Measurements from ENCODE around the gene ACOT8. TPM values are rescaled to one million over a fixed set of nuclear protein-coding genes. Genes with fewer than 3 reads are reported as not detected.

Gene ACOT8
- total RNA-seq, 2 experiments from 2014 or later = 25.5 to 29.0 TPM

DNA sequence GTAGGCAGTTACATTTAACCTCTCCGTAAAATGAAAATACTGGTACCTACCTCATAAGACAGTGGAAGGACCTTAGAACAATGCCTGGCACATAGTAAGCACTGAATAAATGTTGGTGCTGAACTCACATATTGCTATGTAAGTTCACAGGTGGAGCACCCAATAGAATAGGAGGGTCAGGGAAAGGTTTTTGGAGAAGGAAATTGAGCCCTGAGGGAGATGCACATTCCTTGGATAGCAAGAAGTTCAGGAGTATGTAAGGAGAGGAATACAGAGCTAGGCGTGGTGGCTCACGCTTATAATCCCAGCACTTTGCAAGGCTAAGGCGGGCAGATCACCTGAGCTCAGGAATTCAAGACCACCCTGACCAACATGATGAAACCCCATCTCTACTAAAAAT, 37.7 kb downstream of the ACOT8 start:
- Mint-ChIP-seq H3K27ac (no peak overlapping the region), H3K4me3 (no peak overlapping the region), H3K36me3 (peaks cover 17% of the 10 kb centered on the region), H3K27me3 (peaks cover 23% of the 10 kb centered on the region), H3K4me1 (ENCODE audit: low read depth) (peaks cover 16% of the 10 kb centered on the region), H3K9me3 (no peaks in the 10 kb centered on the region)
- POLR2A ChIA-PET = no interaction called here
- DNase-seq = no peak
- CTCF ChIA-PET = interaction anchor here (0.6 kb wide), 1 partner anchor 51 kb away, joined by 3 read pairs; no protein-coding TSS in a partner anchor
- intact Hi-C loops (cut with micrococcal nuclease) = loop anchor here (10.0 kb wide), 1 partner anchor 545 kb away; no protein-coding TSS in a partner anchor

DNA sequence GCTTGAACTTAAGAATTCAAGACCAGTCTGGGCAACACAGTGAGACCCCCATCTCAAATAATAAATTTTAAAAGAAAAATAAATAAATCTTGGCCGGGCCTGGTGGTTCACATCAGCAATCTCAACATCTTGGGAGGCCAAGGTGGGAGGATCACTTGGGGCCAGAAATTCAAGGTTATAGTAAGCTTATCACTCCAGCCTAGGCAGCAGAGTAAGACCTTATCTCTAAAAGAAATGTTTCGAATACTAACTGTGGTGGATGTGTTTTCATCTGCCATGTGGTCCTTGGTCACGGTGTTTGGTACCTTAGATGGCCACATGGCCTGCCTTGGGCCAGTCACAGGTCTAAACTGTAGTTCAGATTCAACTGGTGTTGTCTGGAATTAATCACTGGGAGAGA, 39.0 kb downstream of the ACOT8 start:
- no peak for DNase-seq
- Mint-ChIP-seq H3K27ac (no peak overlapping the region), H3K4me3 (no peak overlapping the region), H3K4me1 (ENCODE audit: low read depth) (peaks cover 10% of the 10 kb centered on the region), H3K27me3 (peaks cover 12% of the 10 kb centered on the region), H3K36me3 (peaks cover 25% of the 10 kb centered on the region), H3K9me3 (no peaks in the 10 kb centered on the region)
- CTCF ChIA-PET = no interaction called here
- intact Hi-C loops (cut with micrococcal nuclease) = loop anchor here (10.0 kb wide), 1 partner anchor 547 kb away; no protein-coding TSS in a partner anchor
- POLR2A ChIA-PET = no interaction called here

GRCh38 chr20:45817376-45818194, 39.6 kb downstream of the ACOT8 start:
- H3K4me3 Mint-ChIP-seq = no peak overlapping the region
- ChIA-PET CTCF (no interaction called here), POLR2A (interaction anchor here (0.6 to 1.5 kb wide), 4 partner anchors 9 to 141 kb away, joined by 3 read pairs; no protein-coding TSS in a partner anchor)
- H3K27me3 Mint-ChIP-seq = peaks cover 8% of the 10 kb centered on the region
- H3K9me3 Mint-ChIP-seq = no peaks in the 10 kb centered on the region
- H3K4me1 Mint-ChIP-seq (ENCODE audit: low read depth) = peaks cover 7% of the 10 kb centered on the region
- no peak overlapping the region for H3K27ac Mint-ChIP-seq
- DNase-seq = no peak
- intact Hi-C loops (cut with micrococcal nuclease) = loop anchor here (10.0 kb wide), 1 partner anchor 547 kb away; no protein-coding TSS in a partner anchor
- H3K36me3 Mint-ChIP-seq = peaks cover 31% of the 10 kb centered on the region

GRCh38 chr20:45816951-45817350, 40.2 kb downstream of the ACOT8 start:
- Mint-ChIP-seq H3K9me3 (no peaks in the 10 kb centered on the region), H3K4me3 (no peak overlapping the region), H3K36me3 (peaks cover 33% of the 10 kb centered on the region), H3K27ac (no peak overlapping the region), H3K4me1 (ENCODE audit: low read depth) (peaks cover 9% of the 10 kb centered on the region), H3K27me3 (peaks cover 1% of the 10 kb centered on the region)
- ChIA-PET CTCF (no interaction called here), POLR2A (interaction anchor here (0.6 to 1.5 kb wide), 5 partner anchors 8 to 151 kb away, joined by 3 read pairs; no protein-coding TSS in a partner anchor)
- intact Hi-C loops (cut with micrococcal nuclease) = loop anchor here (10.0 kb wide), 1 partner anchor 548 kb away; no protein-coding TSS in a partner anchor
- no peak for DNase-seq

DNA sequence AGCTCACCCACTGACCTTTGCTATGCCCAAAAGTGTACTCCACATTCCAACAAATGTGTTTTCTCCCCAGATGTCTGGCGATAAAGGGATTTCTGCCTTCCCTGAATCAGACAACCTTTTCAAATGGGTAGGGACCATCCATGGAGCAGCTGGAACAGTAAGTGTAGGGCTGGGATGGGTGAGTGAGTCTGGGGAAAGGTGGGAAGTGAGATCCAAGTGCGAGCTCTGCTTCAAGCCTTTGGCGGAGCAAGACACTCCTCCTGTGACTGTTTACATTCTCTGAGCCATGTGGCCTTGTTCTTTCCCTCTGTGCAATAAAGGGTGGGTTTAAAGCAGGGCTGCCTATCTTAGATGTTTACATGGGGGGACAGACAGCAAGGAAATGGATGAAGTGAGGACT, 42.9 kb downstream of the ACOT8 start:
- Mint-ChIP-seq H3K4me1 (ENCODE audit: low read depth) (peaks cover 13% of the 10 kb centered on the region), H3K4me3 (no peak overlapping the region), H3K36me3 (peaks cover 39% of the 10 kb centered on the region), H3K27me3 (no peaks in the 10 kb centered on the region), H3K27ac (no peak overlapping the region), H3K9me3 (no peaks in the 10 kb centered on the region)
- intact Hi-C loops (cut with micrococcal nuclease) = loop anchor here (5.0 to 10.0 kb wide), 2 partner anchors 158 to 550 kb away; partner anchors contain the start of gene ZNF335
- ChIA-PET CTCF (interaction anchor here (1.6 kb wide), 1 partner anchor 120 kb away, joined by 3 read pairs; the partner anchor contains the start of gene PCIF1), POLR2A (interaction anchor here (0.6 to 2.0 kb wide), 4 partner anchors 10 to 156 kb away, joined by 3 to 12 read pairs (median 5); partner anchors contain the start of gene PCIF1)
- no peak for DNase-seq

GRCh38 chr20:45813489-45813888, 43.7 kb downstream of the ACOT8 start:
- Mint-ChIP-seq H3K4me1 (ENCODE audit: low read depth) (peaks cover 13% of the 10 kb centered on the region), H3K36me3 (peaks cover 41% of the 10 kb centered on the region), H3K9me3 (no peaks in the 10 kb centered on the region), H3K4me3 (peak overlapping the region; percentile 91), H3K27me3 (no peaks in the 10 kb centered on the region), H3K27ac (peak overlapping the region; percentile 68)
- no peak for DNase-seq
- POLR2A ChIA-PET = interaction anchor here (0.8 to 2.0 kb wide), 5 partner anchors 10 to 157 kb away, joined by 4 to 12 read pairs (median 6); partner anchors contain the start of gene PCIF1
- intact Hi-C loops (cut with micrococcal nuclease) = loop anchor here (2.0 to 10.0 kb wide), 3 partner anchors 21 to 551 kb away; partner anchors contain the start of gene ZNF335
- CTCF ChIA-PET = interaction anchor here (1.0 to 1.6 kb wide), 6 partner anchors 8 to 174 kb away, joined by 3 to 6 read pairs (median 3); partner anchors contain the start of gene PCIF1

DNA sequence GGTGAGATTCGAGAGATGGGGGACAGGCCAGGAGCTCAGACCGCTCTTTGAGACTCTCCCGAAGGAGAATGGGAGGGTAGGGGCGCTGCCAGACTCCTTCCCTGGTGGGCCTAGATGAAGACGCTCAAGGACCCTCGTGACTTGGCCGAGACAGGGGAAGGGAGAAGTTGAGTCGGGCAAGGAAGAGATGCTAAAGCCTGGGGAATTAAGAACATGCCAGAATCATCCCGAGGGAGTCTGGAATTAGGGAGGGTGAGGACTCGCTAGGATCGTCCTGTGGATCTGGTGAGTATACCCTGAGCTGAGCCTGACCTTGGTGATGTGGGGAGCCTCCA, 44.2 kb downstream of the ACOT8 start:
- no peaks in the 10 kb centered on the region for H3K9me3 Mint-ChIP-seq
- no peaks in the 10 kb centered on the region for H3K27me3 Mint-ChIP-seq
- H3K27ac Mint-ChIP-seq = peak overlapping the region; percentile 68
- peak overlapping the region; percentile 91 for H3K4me3 Mint-ChIP-seq
- H3K36me3 Mint-ChIP-seq = peaks cover 41% of the 10 kb centered on the region
- POLR2A ChIA-PET = interaction anchor here (0.8 to 2.0 kb wide), 8 partner anchors 11 to 158 kb away, joined by 3 to 12 read pairs (median 4); partner anchors contain the start of genes DNTTIP1, PCIF1 and WFDC3
- no peak for DNase-seq
- intact Hi-C loops (cut with micrococcal nuclease) = loop anchor here (2.0 to 10.0 kb wide), 3 partner anchors 20 to 552 kb away; partner anchors contain the start of gene ZNF335
- H3K4me1 Mint-ChIP-seq (ENCODE audit: low read depth) = peaks cover 13% of the 10 kb centered on the region
- CTCF ChIA-PET = interaction anchor here (0.8 to 1.6 kb wide), 7 partner anchors 9 to 174 kb away, joined by 3 to 6 read pairs (median 3); partner anchors contain the start of gene PCIF1

DNA sequence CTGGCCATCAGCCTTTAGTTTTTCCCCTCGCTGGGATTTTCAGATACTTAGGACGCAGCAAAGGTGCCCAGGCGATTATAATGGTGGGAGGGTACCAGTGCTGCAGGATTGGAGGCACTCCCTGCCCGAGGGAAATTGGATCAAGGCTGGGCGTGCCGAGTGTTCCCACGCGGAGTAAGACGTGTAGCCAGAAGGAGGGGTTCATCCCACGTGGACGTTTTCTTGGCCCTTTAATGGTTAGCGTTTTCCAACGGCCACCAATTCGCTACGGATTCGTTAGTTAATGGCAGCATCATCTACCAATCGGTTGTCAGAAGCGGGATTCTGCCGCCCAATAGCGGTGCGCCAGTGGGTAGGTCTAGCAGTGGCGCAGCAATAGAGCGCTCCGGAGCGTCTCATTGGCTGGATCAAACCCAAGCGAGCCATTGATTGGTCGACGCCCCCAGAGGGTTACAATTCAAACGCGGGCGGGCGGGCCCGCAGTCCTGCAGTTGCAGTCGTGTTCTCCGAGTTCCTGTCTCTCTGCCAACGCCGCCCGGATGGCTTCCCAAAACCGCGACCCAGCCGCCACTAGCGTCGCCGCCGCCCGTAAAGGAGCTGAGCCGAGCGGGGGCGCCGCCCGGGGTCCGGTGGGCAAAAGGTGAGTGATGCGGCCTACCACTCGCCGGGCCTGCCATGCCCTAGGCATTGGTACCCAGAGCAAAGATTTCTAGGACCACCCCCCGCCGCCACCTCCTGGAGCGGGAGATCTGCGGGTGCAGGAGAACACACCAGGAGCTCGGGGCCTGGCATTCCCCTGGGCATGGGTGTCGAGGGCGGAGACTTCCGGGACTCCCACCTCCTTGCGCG, 44.8 kb downstream of the ACOT8 start, which contains the start of gene UBE2C:
Gene UBE2C, plus strand, starts transcription at position 488 of the 849 bp plus-strand sequence. Its CDS starts 52 bp downstream, at position 540.
- ChIA-PET CTCF (interaction anchor here (0.8 to 1.6 kb wide), 6 partner anchors 9 to 175 kb away, joined by 3 to 6 read pairs (median 4); no protein-coding TSS in a partner anchor), POLR2A (interaction anchor here (0.8 to 2.0 kb wide), 7 partner anchors 12 to 158 kb away, joined by 3 to 12 read pairs (median 4); partner anchors contain the start of genes DNTTIP1, PCIF1 and WFDC3)
- peak; percentile 98 for DNase-seq
- Mint-ChIP-seq H3K9me3 (no peaks in the 10 kb centered on the region), H3K27ac (peak within 1 kb of the TSS; percentile 68), H3K4me1 (ENCODE audit: low read depth) (peaks cover 13% of the 10 kb centered on the region), H3K4me3 (peak within 1 kb of the TSS; percentile 91), H3K36me3 (peaks cover 41% of the 10 kb centered on the region), H3K27me3 (no peaks in the 10 kb centered on the region)
- intact Hi-C loops (cut with micrococcal nuclease) = loop anchor here (1.0 to 10.0 kb wide), 5 partner anchors 20 to 552 kb away; partner anchors contain the start of genes ACOT8, ZNF335 and ZSWIM3

GRCh38 chr20:45810191-45810970, 46.8 kb downstream of the ACOT8 start:
- intact Hi-C loops (cut with micrococcal nuclease) = loop anchor here (5.0 to 10.0 kb wide), 2 partner anchors 162 to 554 kb away; partner anchors contain the start of gene ZNF335
- no peaks in the 10 kb centered on the region for H3K9me3 Mint-ChIP-seq

DNA sequence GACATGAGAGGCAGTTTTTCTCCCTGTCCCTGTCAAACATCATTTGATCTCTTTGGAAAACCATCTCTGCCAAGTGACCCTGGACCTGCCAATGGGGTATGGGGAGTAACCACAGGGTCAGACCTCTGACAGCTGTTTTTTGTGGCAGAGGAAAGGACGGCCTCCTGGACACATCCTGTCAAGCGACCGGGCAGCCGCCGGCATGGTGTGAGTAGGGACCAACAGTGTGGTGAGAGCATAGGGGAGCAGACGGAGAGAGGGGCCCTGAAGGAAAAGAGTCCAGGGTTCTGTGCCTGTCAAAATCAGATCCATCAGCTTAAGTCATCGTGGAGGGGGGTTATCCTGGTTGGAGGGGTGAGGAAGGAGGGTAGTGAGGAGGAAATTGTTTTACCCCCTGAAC, 55.3 kb downstream of the ACOT8 start:
- DNase-seq = no peak
- H3K27me3 Mint-ChIP-seq = no peaks in the 10 kb centered on the region
- H3K4me3 Mint-ChIP-seq = no peak overlapping the region
- peaks cover 10% of the 10 kb centered on the region for H3K4me1 Mint-ChIP-seq (ENCODE audit: low read depth)
- no peaks in the 10 kb centered on the region for H3K9me3 Mint-ChIP-seq
- POLR2A ChIA-PET = no interaction called here
- CTCF ChIA-PET = no interaction called here
- peaks cover 31% of the 10 kb centered on the region for H3K36me3 Mint-ChIP-seq
- intact Hi-C loops (cut with micrococcal nuclease) = no loop called here
- no peak overlapping the region for H3K27ac Mint-ChIP-seq

More at GRCh38 chr20:45810191-45810970, 46.8 kb downstream of the ACOT8 start:
- Mint-ChIP-seq H3K36me3 (peaks cover 31% of the 10 kb centered on the region), H3K27me3 (no peaks in the 10 kb centered on the region), H3K4me1 (ENCODE audit: low read depth) (peaks cover 9% of the 10 kb centered on the region), H3K27ac (peak overlapping the region; percentile 68), H3K4me3 (no peak overlapping the region)
- POLR2A ChIA-PET = no interaction called here
- CTCF ChIA-PET = interaction anchor here (1.4 to 2.0 kb wide), 2 partner anchors 11 to 40 kb away, joined by 6 to 15 read pairs; no protein-coding TSS in a partner anchor
- DNase-seq = no peak

Data from activated CD4-positive, alpha-beta memory T cell treated with anti-CD3 and anti-CD28 coated beads for 36 hours (primary cell).